HepG2 (cell line): Measurements from ENCODE around the gene CLDN7. TPM values are rescaled to one million over a fixed set of nuclear protein-coding genes. Genes with fewer than 3 reads are reported as not detected.

Experiments
- ELF4 ChIP-seq: sonication (generic); formaldehyde crosslinking; IDR thresholded peaks from 2 replicates; pipeline ENCODE4 v1.5.0; 2020; ENCODE audit warnings: missing genetic modification reagents, mild to moderate bottlenecking, moderate library complexity, borderline replicate concordance
- HES4 ChIP-seq: sonication (generic); formaldehyde crosslinking; IDR thresholded peaks from 2 replicates; pipeline ENCODE4 v1.9.0; 2021; ENCODE audit warnings: mild to moderate bottlenecking, missing genetic modification reagents, borderline replicate concordance
- RORA ChIP-seq: sonication (generic); formaldehyde crosslinking; IDR thresholded peaks from 2 replicates; pipeline ENCODE4 v1.5.0; 2020; ENCODE audit warnings: mild to moderate bottlenecking, missing genetic modification reagents, moderate library complexity
- RXRA ChIP-seq: sonication (generic); formaldehyde crosslinking; IDR thresholded peaks from 2 replicates; pipeline ENCODE4 v1.5.1; 2020; ENCODE audit warnings: missing genetic modification reagents
- SAP130 ChIP-seq: IDR thresholded peaks from 2 replicates; pipeline ENCODE4 v1.6.1; 2016; ENCODE audit warnings: low read depth
- ZNF225 ChIP-seq: sonication (generic); formaldehyde crosslinking; IDR thresholded peaks from 2 replicates; pipeline ENCODE4 v1.4.0; 2020; ENCODE audit warnings: mild to moderate bottlenecking, missing genetic modification reagents
- ZNF546 ChIP-seq: sonication (generic); formaldehyde crosslinking; conservative IDR thresholded peaks from 2 replicates; pipeline ENCODE4 v1.8.1; 2023; ENCODE audit warnings: mild to moderate bottlenecking, missing genetic modification reagents
- ZNF605 ChIP-seq: sonication (generic); formaldehyde crosslinking; IDR thresholded peaks from 2 replicates; pipeline ENCODE4 v1.8.0; 2022; ENCODE audit warnings: mild to moderate bottlenecking, missing genetic modification reagents
- ZNF652 ChIP-seq: IDR thresholded peaks from 2 replicates; pipeline ENCODE4 v1.6.1; 2016; ENCODE audit warnings: low read depth, borderline replicate concordance
- ZNF747 ChIP-seq: sonication (generic); formaldehyde crosslinking; IDR thresholded peaks from 2 replicates; pipeline ENCODE4 v1.8.1; 2023; ENCODE audit warnings: missing genetic modification reagents, mild to moderate bottlenecking, borderline replicate concordance
- polyA plus RNA-seq, 8 experiments: library from polyadenylated mRNA; depleted of rRNA in 3 of 8; stranded (reverse) in 7 of 8; unstranded in 1 of 8; fragments of >200 nt; fragmentation: Illumina TruSeq in 4 of 8; extraction: Trizol in 4 of 8; gene quantifications; 2 replicates each; pipeline versions ENCODE4 v1.2.1 to v1.2.3, GENCODE V29; 2011 to 2016; ENCODE audit warnings: low read depth in 4 of 8, missing spikeins in 1 of 8, mixed read lengths in 1 of 8; ENCODE audit not compliant: insufficient read depth in 1 of 8
- total RNA-seq, 5 experiments: library from RNA; depleted of rRNA; stranded (reverse); fragments of >200 nt; fragmentation: Illumina TruSeq; extraction: Trizol; gene quantifications; 2 replicates each; pipeline ENCODE4 v1.2.3, GENCODE V29; 2016; ENCODE audit warnings: low read depth in 1 of 5
- TF ChIP-seq, protein P1 (sequence below), 2 experiments: sonication (generic) in 1 of 2; formaldehyde crosslinking in 1 of 2; IDR thresholded peaks; 2 replicates each; pipeline versions ENCODE4 v1.5.1 to v1.6.1; 2011 to 2020; ENCODE audit warnings: borderline replicate concordance in 1 of 2, low read depth in 1 of 2, low read length in 1 of 2, mild to moderate bottlenecking in 1 of 2, missing genetic modification reagents in 1 of 2, moderate library complexity in 1 of 2
- TF ChIP-seq, protein P2 (sequence below): IDR thresholded peaks from 2 replicates; pipeline ENCODE4 v1.6.1; 2016; ENCODE audit warnings: missing genetic modification reagents, missing compliant biosample characterization
- TF ChIP-seq, protein P3 (sequence below): sonication (generic); formaldehyde crosslinking; IDR thresholded peaks from 2 replicates; pipeline ENCODE4 v1.5.1; 2020; ENCODE audit warnings: mild to moderate bottlenecking, moderate library complexity, missing genetic modification reagents
- TF ChIP-seq, protein P4 (sequence below): sonication (generic); formaldehyde crosslinking; IDR thresholded peaks from 2 replicates; pipeline ENCODE4 v1.5.1; 2020; ENCODE audit warnings: mild to moderate bottlenecking, missing genetic modification reagents, borderline replicate concordance
- TF ChIP-seq, protein P5 (sequence below): sonication (generic); formaldehyde crosslinking; IDR thresholded peaks from 2 replicates; pipeline ENCODE4 v1.8.1; 2023; ENCODE audit warnings: mild to moderate bottlenecking, missing genetic modification reagents

CLDN7 gene
- total and polyA plus RNA-seq, 2 of the 13 experiments (the other 11 are each of a cell fraction or from before 2014, with no cell fraction given) = not detected

DNA sequence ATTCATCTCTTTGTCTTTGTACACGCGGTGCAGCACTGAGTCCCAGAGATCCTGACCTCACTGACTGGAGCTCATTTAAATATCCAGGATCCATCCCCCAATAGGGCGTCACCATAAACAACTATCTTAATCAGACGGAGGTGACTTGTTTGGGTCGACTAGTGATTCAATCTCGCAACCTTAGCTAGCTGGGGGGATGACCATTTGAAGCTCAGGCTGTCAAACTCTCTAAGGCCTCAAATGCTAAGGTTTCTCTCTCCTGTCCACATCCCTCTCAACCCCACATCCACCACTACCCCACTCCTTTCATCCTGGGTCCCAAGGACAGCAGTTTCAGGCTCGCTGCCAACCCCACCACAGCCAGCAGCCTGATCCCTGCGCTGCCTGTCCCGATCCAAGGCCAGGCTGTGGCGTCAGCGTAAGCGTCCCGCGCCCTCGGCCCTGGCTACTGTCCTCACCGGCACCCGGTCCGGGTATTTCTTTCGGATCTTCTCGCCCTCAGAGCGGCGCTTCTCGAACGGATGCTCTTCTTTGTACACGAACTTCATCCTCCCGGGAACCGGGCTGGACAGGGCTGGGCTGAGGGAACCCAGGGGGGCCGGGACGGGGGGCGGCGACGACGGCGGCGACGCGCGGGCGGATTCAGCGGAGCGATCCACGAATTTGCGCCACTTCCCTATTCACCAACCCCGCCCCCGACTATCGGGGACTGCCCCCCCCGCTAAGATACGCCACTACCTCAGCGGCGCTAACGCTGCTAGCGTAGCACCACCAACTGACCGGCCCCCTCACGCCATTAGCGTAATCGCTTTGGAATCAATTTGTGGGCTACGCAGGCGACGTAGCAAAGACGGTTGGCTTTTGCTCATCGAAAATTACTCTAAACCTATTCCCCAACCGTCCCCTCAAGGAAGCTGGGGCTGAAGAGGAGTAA, 20.2 kb downstream of the CLDN7 start, which contains the start of gene GABARAP (continued):
- TF ChIP-seq, protein P1, sequence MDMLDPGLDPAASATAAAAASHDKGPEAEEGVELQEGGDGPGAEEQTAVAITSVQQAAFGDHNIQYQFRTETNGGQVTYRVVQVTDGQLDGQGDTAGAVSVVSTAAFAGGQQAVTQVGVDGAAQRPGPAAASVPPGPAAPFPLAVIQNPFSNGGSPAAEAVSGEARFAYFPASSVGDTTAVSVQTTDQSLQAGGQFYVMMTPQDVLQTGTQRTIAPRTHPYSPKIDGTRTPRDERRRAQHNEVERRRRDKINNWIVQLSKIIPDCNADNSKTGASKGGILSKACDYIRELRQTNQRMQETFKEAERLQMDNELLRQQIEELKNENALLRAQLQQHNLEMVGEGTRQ (IDR thresholded peaks at IDR 0.05; ENCODE audit: low read depth, low read length) = no peak
- TF ChIP-seq, protein P1 (CRISPR knock-in tag; IDR thresholded peaks at IDR 0.05; ENCODE audit: borderline replicate concordance) = no peak
- TF ChIP-seq ZNF225 (CRISPR knock-in tag) = peak; percentile 72; the same call in 1 of the 2 replicates
- no peak; the same call in 1 of the 2 replicates for TF ChIP-seq ZNF605
- peak; percentile 48 for TF ChIP-seq RXRA
- no peak for TF ChIP-seq ZNF652 (CRISPR knock-in tag)
- no peak for TF ChIP-seq RORA
- TF ChIP-seq ELF4 = 0 out of 2 replicates have a peak, but pooled peaks have one; percentile 11
- TF ChIP-seq, protein P2, sequence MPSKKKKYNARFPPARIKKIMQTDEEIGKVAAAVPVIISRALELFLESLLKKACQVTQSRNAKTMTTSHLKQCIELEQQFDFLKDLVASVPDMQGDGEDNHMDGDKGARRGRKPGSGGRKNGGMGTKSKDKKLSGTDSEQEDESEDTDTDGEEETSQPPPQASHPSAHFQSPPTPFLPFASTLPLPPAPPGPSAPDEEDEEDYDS = peak; percentile 49; the same call in 1 of the 2 replicates
- TF ChIP-seq ZNF747 (CRISPR knock-in tag) = peak; percentile 82
- TF ChIP-seq, protein P3, sequence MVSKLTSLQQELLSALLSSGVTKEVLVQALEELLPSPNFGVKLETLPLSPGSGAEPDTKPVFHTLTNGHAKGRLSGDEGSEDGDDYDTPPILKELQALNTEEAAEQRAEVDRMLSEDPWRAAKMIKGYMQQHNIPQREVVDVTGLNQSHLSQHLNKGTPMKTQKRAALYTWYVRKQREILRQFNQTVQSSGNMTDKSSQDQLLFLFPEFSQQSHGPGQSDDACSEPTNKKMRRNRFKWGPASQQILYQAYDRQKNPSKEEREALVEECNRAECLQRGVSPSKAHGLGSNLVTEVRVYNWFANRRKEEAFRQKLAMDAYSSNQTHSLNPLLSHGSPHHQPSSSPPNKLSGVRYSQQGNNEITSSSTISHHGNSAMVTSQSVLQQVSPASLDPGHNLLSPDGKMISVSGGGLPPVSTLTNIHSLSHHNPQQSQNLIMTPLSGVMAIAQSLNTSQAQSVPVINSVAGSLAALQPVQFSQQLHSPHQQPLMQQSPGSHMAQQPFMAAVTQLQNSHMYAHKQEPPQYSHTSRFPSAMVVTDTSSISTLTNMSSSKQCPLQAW (CRISPR knock-in tag) = peak; percentile 61; the same call in 1 of the 2 replicates
- TF ChIP-seq, protein P4, sequence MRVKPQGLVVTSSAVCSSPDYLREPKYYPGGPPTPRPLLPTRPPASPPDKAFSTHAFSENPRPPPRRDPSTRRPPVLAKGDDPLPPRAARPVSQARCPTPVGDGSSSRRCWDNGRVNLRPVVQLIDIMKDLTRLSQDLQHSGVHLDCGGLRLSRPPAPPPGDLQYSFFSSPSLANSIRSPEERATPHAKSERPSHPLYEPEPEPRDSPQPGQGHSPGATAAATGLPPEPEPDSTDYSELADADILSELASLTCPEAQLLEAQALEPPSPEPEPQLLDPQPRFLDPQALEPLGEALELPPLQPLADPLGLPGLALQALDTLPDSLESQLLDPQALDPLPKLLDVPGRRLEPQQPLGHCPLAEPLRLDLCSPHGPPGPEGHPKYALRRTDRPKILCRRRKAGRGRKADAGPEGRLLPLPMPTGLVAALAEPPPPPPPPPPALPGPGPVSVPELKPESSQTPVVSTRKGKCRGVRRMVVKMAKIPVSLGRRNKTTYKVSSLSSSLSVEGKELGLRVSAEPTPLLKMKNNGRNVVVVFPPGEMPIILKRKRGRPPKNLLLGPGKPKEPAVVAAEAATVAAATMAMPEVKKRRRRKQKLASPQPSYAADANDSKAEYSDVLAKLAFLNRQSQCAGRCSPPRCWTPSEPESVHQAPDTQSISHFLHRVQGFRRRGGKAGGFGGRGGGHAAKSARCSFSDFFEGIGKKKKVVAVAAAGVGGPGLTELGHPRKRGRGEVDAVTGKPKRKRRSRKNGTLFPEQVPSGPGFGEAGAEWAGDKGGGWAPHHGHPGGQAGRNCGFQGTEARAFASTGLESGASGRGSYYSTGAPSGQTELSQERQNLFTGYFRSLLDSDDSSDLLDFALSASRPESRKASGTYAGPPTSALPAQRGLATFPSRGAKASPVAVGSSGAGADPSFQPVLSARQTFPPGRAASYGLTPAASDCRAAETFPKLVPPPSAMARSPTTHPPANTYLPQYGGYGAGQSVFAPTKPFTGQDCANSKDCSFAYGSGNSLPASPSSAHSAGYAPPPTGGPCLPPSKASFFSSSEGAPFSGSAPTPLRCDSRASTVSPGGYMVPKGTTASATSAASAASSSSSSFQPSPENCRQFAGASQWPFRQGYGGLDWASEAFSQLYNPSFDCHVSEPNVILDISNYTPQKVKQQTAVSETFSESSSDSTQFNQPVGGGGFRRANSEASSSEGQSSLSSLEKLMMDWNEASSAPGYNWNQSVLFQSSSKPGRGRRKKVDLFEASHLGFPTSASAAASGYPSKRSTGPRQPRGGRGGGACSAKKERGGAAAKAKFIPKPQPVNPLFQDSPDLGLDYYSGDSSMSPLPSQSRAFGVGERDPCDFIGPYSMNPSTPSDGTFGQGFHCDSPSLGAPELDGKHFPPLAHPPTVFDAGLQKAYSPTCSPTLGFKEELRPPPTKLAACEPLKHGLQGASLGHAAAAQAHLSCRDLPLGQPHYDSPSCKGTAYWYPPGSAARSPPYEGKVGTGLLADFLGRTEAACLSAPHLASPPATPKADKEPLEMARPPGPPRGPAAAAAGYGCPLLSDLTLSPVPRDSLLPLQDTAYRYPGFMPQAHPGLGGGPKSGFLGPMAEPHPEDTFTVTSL (CRISPR knock-in tag) = peak; percentile 33; the same call in 1 of the 2 replicates
- TF ChIP-seq, protein P5, sequence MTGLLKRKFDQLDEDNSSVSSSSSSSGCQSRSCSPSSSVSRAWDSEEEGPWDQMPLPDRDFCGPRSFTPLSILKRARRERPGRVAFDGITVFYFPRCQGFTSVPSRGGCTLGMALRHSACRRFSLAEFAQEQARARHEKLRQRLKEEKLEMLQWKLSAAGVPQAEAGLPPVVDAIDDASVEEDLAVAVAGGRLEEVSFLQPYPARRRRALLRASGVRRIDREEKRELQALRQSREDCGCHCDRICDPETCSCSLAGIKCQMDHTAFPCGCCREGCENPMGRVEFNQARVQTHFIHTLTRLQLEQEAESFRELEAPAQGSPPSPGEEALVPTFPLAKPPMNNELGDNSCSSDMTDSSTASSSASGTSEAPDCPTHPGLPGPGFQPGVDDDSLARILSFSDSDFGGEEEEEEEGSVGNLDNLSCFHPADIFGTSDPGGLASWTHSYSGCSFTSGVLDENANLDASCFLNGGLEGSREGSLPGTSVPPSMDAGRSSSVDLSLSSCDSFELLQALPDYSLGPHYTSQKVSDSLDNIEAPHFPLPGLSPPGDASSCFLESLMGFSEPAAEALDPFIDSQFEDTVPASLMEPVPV (CRISPR knock-in tag) = peak; percentile 10; the same call in 1 of the 2 replicates
- 0 out of 2 replicates have a peak, but pooled peaks have one; percentile 66 for TF ChIP-seq ZNF546
- TF ChIP-seq HES4 (CRISPR knock-in tag) = 0 out of 2 replicates have a peak, but pooled peaks have one; percentile 71
- peak; percentile 73 for TF ChIP-seq SAP130 (CRISPR knock-in tag)
